ENCODE results near the gene PAMR1.

DNA sequence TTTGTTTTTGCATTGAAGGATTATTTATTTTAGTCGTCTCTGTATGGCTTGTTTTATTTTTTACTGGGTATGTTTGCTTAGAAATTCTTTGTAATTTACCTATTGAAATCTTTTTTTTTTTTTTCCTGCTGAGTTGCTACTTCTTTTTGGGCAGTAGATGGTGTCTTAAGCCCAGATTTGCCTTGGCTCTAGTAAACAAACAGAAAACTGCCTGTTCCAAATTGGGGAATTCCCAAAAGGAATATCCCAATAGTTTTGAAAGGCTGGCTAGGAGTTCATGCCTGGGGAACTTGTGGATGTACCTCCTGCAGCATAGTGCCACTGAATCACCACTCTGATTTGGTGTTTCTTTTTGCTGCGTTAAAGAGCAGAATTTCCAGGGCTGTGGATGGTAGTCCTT is 17.7 kb downstream of the PAMR1 start:
- TF ChIP-seq, protein P1, sequence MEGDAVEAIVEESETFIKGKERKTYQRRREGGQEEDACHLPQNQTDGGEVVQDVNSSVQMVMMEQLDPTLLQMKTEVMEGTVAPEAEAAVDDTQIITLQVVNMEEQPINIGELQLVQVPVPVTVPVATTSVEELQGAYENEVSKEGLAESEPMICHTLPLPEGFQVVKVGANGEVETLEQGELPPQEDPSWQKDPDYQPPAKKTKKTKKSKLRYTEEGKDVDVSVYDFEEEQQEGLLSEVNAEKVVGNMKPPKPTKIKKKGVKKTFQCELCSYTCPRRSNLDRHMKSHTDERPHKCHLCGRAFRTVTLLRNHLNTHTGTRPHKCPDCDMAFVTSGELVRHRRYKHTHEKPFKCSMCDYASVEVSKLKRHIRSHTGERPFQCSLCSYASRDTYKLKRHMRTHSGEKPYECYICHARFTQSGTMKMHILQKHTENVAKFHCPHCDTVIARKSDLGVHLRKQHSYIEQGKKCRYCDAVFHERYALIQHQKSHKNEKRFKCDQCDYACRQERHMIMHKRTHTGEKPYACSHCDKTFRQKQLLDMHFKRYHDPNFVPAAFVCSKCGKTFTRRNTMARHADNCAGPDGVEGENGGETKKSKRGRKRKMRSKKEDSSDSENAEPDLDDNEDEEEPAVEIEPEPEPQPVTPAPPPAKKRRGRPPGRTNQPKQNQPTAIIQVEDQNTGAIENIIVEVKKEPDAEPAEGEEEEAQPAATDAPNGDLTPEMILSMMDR (conservative IDR thresholded peaks at IDR 0.05; ENCODE audit: low read length) = no peak
- no peak for TF ChIP-seq EZH2phosphoT487 (IDR thresholded peaks at IDR 0.05; ENCODE audit: borderline replicate concordance)

All from Loucy (cell line).